ENCODE data around the gene MPP2. TPM values are rescaled to one million over a fixed set of nuclear protein-coding genes. Genes with fewer than 3 reads are reported as not detected.
A peak's percentile ranks its signal among the peaks of the same experiment; 100 is the strongest.
"Not testable (repeated sequence)": the region's sequence is repeated elsewhere in the genome, so short reads cannot be mapped to it uniquely, and the experiment has no call there.

MPP2 gene
- total RNA-seq, 2 experiments from 2014 or later = 0.56 to 0.61 TPM

DNA sequence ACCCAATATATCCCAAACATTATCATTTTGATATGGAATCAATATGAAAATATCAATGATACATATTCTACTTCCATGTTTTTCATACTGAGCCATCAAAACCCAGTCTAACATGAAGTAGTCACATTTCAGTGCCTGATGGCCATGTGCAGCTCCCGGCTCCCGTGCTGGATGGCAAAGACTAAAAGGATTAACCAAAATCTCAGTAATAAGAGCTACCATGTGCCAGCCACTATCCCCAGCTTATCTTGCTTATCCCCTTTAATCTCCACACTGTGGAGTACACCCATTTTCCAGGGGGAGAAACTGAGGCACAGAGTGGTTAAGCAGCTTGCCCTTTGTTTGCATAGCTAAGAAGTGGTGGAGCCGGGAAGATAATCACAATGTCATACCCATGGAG is 51.2 kb downstream of the MPP2 start:
- Mint-ChIP-seq H3K27ac (no peak overlapping the region), H3K36me3 (no peaks in the 10 kb centered on the region), H3K9me3 (ENCODE audit: low read depth) (no peaks in the 10 kb centered on the region), H3K27me3 (peaks cover 28% of the 10 kb centered on the region), H3K4me3 (no peak overlapping the region), H3K4me1 (no peaks in the 10 kb centered on the region)
- no peak for DNase-seq
- no peak for ATAC-seq
- CTCF ChIA-PET = interaction anchor here (2.4 kb wide), 1 partner anchor 10 kb away, joined by 8 read pairs; the partner anchor contains the start of gene CD300LG

DNA sequence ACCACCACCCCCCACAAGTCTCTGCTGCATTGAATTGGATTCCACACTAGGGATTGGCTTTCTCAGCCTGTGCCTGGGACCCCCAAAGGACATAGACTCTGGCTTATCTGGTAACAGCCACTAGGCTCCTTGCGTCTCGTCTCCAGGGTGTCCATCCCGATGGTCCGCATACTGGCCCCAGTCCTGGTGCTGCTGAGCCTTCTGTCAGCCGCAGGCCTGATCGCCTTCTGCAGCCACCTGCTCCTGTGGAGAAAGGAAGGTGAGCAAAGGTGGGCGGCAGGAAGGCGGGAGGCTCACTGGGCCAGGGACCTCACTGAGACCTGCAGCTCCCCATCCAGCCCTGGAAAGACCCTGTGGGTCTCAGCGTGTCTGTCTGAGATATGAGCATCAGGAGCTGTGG is 52.3 kb downstream of the MPP2 start:
- DNase-seq (no peak), ATAC-seq (no peak)
- Mint-ChIP-seq H3K27me3 (peaks cover 28% of the 10 kb centered on the region), H3K27ac (no peak overlapping the region), H3K4me3 (no peak overlapping the region), H3K36me3 (no peaks in the 10 kb centered on the region), H3K9me3 (ENCODE audit: low read depth) (no peaks in the 10 kb centered on the region), H3K4me1 (no peaks in the 10 kb centered on the region)
- CTCF ChIA-PET = interaction anchor here (0.8 to 2.4 kb wide), 2 partner anchors 9 to 26 kb away, joined by 4 to 8 read pairs; partner anchors contain the start of gene CD300LG

DNA sequence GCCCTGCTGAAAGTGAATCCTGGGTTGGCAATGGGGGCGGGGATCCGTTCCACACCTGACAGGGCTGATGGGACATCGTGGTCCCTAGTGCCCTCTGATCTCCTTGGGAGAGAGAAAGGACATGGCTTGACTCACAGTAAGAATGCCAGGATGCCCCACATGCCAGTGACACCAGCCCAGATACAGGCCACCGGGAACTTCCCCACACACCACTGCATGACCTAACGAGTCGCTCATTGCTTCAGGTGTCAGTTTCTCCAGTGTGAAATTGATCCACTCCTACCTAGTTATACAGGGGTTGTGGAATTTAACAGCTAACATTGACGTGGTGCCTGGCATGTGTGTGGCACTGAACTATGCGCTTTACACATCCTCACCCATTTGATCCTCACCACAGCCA is 52.8 kb downstream of the MPP2 start:
- DNase-seq (no peak), ATAC-seq (no peak)
- no peak overlapping the region for H3K27ac Mint-ChIP-seq
- H3K9me3 Mint-ChIP-seq (ENCODE audit: low read depth) = no peaks in the 10 kb centered on the region
- H3K27me3 Mint-ChIP-seq = peaks cover 30% of the 10 kb centered on the region
- CTCF ChIA-PET = interaction anchor here (0.8 kb wide), 1 partner anchor 26 kb away, joined by 4 read pairs; no protein-coding TSS in a partner anchor
- H3K4me3 Mint-ChIP-seq = no peak overlapping the region
- no peaks in the 10 kb centered on the region for H3K36me3 Mint-ChIP-seq
- no peaks in the 10 kb centered on the region for H3K4me1 Mint-ChIP-seq

DNA sequence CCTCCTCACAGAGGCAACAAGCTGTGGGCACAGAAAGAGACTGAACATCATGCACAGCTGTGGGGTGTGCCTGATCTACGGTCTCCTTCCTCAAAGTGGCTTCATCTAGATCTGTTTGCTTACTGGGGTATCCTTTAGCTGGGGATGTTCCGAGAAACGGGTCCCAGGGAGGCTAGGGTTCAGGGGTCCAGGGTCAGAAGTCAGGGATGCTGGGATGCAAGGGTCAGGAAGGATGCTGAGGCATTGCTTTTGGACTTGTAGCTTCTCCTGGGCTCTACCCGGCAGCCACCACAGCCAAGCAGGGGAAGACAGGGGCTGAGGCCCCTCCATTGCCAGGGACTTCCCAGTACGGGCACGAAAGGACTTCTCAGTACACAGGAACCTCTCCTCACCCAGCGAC is 53.8 kb downstream of the MPP2 start:
- no peaks in the 10 kb centered on the region for H3K36me3 Mint-ChIP-seq
- no peak overlapping the region for H3K4me3 Mint-ChIP-seq
- ATAC-seq (no peak), DNase-seq (no peak)
- peaks cover 25% of the 10 kb centered on the region for H3K27me3 Mint-ChIP-seq
- CTCF ChIA-PET = interaction anchor here (0.6 kb wide), 1 partner anchor 12 kb away, joined by 3 read pairs; no protein-coding TSS in a partner anchor
- no peaks in the 10 kb centered on the region for H3K9me3 Mint-ChIP-seq (ENCODE audit: low read depth)
- H3K27ac Mint-ChIP-seq = no peak overlapping the region
- no peaks in the 10 kb centered on the region for H3K4me1 Mint-ChIP-seq

DNA sequence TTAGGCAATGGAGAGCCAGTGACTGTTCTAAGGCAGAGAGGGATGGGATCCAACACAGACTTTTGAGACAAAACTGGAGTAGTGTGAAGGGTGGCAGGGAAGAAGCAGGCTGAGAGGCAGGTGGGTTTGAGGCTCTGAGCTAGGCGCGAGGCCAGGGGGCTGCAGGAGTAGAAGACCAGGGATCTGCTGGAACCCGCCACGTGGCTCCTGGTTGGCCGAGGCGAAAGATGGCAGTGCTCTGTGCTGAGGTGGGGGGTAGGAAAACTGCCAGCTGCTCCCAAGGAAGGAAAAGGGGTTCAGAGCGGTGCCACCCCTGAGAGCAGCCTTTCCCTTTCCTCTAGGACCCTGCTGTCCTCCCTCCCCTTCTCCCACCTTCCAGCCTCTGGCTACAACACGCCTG is 54.8 kb downstream of the MPP2 start:
- DNase-seq = no peak
- no peak overlapping the region for H3K4me3 Mint-ChIP-seq
- no peak for ATAC-seq
- no peaks in the 10 kb centered on the region for H3K9me3 Mint-ChIP-seq (ENCODE audit: low read depth)
- no peaks in the 10 kb centered on the region for H3K4me1 Mint-ChIP-seq
- CTCF ChIA-PET = no interaction called here
- peaks cover 25% of the 10 kb centered on the region for H3K27me3 Mint-ChIP-seq
- no peak overlapping the region for H3K27ac Mint-ChIP-seq
- H3K36me3 Mint-ChIP-seq = no peaks in the 10 kb centered on the region

DNA sequence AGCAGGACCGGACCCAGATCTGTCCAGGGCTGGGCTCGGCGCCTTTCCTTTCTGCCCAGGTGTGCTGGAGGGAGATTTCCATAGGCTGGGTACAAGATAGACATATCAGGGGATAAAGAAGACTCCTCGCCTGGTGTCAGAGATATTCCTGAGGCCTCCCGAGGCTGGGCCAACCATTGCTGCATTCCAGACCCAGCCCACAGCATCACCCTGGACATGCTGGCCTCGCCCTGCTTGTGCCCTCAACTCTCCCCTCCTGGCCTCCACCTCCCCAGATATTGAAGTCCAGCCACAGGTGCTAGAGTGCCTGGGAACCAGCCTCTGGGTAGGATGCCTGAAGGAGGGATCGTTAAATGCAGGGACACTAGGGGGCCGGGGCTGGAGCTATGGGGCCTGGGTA is 58.2 kb downstream of the MPP2 start:
- no peak for ATAC-seq
- H3K9me3 Mint-ChIP-seq (ENCODE audit: low read depth) = no peaks in the 10 kb centered on the region
- CTCF ChIA-PET = no interaction called here
- H3K27me3 Mint-ChIP-seq = peaks cover 20% of the 10 kb centered on the region
- DNase-seq = no peak
- H3K4me3 Mint-ChIP-seq = no peak overlapping the region
- no peaks in the 10 kb centered on the region for H3K4me1 Mint-ChIP-seq
- no peak overlapping the region for H3K27ac Mint-ChIP-seq
- H3K36me3 Mint-ChIP-seq = no peaks in the 10 kb centered on the region

DNA sequence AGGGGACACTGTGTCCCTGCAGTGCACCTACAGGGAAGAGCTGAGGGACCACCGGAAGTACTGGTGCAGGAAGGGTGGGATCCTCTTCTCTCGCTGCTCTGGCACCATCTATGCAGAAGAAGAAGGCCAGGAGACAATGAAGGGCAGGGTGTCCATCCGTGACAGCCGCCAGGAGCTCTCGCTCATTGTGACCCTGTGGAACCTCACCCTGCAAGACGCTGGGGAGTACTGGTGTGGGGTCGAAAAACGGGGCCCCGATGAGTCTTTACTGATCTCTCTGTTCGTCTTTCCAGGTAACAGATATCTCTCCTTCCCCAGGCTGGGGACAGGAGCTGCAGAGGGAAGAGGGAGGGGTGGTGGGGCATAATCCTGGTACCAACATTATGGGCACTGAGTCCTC is 58.7 kb downstream of the MPP2 start:
- Mint-ChIP-seq H3K4me3 (no peak overlapping the region), H3K27ac (no peak overlapping the region), H3K27me3 (peaks cover 20% of the 10 kb centered on the region), H3K36me3 (no peaks in the 10 kb centered on the region), H3K9me3 (ENCODE audit: low read depth) (no peaks in the 10 kb centered on the region), H3K4me1 (no peaks in the 10 kb centered on the region)
- ATAC-seq (no peak), DNase-seq (no peak)
- CTCF ChIA-PET = no interaction called here

DNA sequence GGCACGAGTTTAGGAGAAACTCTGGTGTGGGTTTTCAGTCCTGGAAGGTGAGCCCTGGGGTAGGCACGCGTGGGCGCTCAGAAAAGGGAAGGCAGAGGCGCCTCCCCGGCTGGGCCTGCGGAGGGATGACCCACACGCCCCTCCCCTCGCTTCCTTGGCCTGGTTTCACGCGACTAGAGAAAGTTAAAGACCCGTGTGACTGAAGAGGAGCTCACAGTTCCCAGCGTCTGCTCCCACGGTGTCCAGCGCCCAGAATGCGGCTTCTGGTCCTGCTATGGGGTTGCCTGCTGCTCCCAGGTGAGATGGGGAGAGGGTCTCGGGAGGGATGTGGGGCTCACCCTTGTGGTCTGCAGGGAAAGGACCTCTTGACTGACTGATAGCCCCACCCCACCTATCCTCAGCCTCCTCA is 60.4 kb downstream of the MPP2 start, which contains the start of gene CD300LG:
Gene CD300LG (plus strand): TSS at position 214 of the 409 bp plus-strand sequence. CDS start 41 bp downstream, at position 255.
- Mint-ChIP-seq H3K27ac (no peak within 1 kb of the TSS), H3K36me3 (no peaks in the 10 kb centered on the region), H3K9me3 (ENCODE audit: low read depth) (no peaks in the 10 kb centered on the region), H3K4me3 (no peak within 1 kb of the TSS), H3K27me3 (peaks cover 22% of the 10 kb centered on the region), H3K4me1 (no peaks in the 10 kb centered on the region)
- CTCF ChIA-PET = interaction anchor here (0.8 to 1.7 kb wide), 19 partner anchors 9 to 363 kb away, joined by 3 to 8 read pairs (median 4); partner anchors contain the start of genes DHX8 and MPP2
- ATAC-seq = no peak
- DNase-seq = no peak

DNA sequence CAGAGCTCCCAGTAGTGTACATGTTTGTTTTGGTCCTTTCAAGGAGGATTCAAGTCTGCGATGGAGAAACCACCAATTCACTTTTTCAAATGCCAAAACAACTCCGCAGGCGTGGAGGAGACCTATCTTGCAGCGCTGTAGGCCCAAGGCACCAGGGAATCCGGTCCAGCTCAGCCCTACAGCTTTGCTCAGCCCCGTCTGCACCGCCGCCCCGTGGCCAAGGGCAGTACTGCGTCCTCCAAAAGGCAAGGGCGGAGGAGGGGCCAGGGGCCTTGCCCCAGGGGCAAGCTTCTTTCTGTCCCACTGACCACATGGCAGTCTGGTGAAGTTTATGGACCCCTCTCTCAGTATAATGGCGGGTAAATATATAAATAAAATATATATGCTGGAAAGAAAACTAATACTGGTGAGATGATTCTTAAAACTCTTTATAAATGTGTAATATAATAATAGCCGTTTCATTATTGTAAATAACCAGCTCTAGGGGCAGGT is 61.1 kb downstream of the MPP2 start:
- H3K4me3 Mint-ChIP-seq = no peak overlapping the region
- H3K27me3 Mint-ChIP-seq = peaks cover 20% of the 10 kb centered on the region
- H3K36me3 Mint-ChIP-seq = no peaks in the 10 kb centered on the region
- no peaks in the 10 kb centered on the region for H3K9me3 Mint-ChIP-seq (ENCODE audit: low read depth)
- CTCF ChIA-PET = interaction anchor here (0.6 to 1.7 kb wide), 30 partner anchors 8 to 362 kb away, joined by 3 to 8 read pairs (median 4); partner anchors contain the start of genes DHX8, DUSP3 and MPP2
- ATAC-seq (peak; percentile 98), DNase-seq (peak; percentile 79)
- no peak overlapping the region for H3K27ac Mint-ChIP-seq
- no peaks in the 10 kb centered on the region for H3K4me1 Mint-ChIP-seq

DNA sequence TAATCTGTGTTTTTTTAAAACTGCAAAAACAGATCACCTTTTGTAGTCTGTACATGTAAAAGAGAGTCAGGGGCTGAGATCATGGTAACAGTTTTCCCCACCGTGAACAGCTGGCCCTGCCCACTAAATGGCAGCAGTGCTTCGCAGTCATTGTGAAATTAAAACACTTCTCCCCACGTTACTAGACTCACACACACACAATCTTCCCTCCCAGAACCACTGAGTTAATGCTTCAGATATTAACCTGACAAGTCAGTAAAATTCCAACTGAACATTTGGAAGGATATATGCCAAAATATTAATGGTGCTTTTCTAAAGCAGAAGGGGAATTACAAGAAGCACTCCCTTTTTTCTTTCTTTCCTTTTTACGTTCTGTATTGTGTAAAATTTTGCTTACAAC is 61.6 kb downstream of the MPP2 start:
- Mint-ChIP-seq H3K36me3 (no peaks in the 10 kb centered on the region), H3K4me1 (no peaks in the 10 kb centered on the region), H3K9me3 (ENCODE audit: low read depth) (no peaks in the 10 kb centered on the region), H3K27ac (no peak overlapping the region), H3K4me3 (no peak overlapping the region), H3K27me3 (peaks cover 22% of the 10 kb centered on the region)
- CTCF ChIA-PET = interaction anchor here (0.6 to 1.7 kb wide), 28 partner anchors 8 to 237 kb away, joined by 3 to 8 read pairs (median 4); partner anchors contain the start of genes DUSP3 and MPP2
- ATAC-seq (no peak), DNase-seq (no peak)

DNA sequence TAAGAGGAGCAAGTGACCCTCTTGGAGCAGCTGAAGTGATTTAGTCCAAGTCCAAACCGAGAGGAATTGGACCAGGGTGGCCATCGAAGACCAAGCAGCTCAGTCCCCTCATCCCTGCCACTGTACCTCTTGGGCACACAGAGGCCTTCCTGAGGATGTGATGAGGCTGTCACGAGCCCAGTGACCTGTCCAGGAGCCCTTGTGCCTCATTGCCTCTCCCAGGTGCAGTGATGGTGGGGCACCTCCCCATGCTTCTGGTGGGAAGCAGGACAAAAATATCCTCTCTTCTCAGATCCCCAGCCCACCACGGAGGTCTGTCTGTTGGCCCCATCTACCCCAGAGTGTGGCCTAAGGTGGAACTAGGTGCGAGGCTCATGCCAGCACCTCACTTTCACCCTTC is 63.1 kb downstream of the MPP2 start:
- H3K27ac Mint-ChIP-seq = no peak overlapping the region
- CTCF ChIA-PET = interaction anchor here (1.6 kb wide), 1 partner anchor 34 kb away, joined by 4 read pairs; no protein-coding TSS in a partner anchor
- peaks cover 29% of the 10 kb centered on the region for H3K27me3 Mint-ChIP-seq
- H3K4me1 Mint-ChIP-seq = no peaks in the 10 kb centered on the region
- no peak overlapping the region for H3K4me3 Mint-ChIP-seq
- H3K9me3 Mint-ChIP-seq (ENCODE audit: low read depth) = no peaks in the 10 kb centered on the region
- H3K36me3 Mint-ChIP-seq = no peaks in the 10 kb centered on the region
- no peak for ATAC-seq
- no peak for DNase-seq

DNA sequence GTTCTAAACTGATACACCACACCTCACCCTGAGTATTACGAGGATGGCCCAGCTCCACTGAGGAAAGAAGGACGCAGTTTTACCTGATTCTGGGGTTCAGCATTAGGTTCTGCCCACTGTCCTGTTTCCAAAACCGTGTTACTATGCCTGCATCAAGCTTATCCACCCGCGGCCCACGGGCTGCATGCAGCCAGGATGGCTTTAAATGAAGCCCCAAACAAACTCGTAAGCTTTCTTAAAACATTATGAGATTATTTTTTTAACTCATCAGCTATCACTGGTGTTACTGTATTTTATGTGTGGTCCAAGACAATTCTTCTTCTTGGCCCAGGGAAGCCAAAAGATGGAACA is 64.4 kb downstream of the MPP2 start:
- CTCF ChIA-PET = interaction anchor here (1.6 kb wide), 1 partner anchor 35 kb away, joined by 4 read pairs; no protein-coding TSS in a partner anchor
- ATAC-seq (no peak), DNase-seq (no peak)
- H3K27ac Mint-ChIP-seq = no peak overlapping the region
- H3K9me3 Mint-ChIP-seq (ENCODE audit: low read depth) = no peaks in the 10 kb centered on the region
- peaks cover 27% of the 10 kb centered on the region for H3K27me3 Mint-ChIP-seq
- no peak overlapping the region for H3K4me3 Mint-ChIP-seq
- H3K4me1 Mint-ChIP-seq = no peaks in the 10 kb centered on the region
- H3K36me3 Mint-ChIP-seq = no peaks in the 10 kb centered on the region

DNA sequence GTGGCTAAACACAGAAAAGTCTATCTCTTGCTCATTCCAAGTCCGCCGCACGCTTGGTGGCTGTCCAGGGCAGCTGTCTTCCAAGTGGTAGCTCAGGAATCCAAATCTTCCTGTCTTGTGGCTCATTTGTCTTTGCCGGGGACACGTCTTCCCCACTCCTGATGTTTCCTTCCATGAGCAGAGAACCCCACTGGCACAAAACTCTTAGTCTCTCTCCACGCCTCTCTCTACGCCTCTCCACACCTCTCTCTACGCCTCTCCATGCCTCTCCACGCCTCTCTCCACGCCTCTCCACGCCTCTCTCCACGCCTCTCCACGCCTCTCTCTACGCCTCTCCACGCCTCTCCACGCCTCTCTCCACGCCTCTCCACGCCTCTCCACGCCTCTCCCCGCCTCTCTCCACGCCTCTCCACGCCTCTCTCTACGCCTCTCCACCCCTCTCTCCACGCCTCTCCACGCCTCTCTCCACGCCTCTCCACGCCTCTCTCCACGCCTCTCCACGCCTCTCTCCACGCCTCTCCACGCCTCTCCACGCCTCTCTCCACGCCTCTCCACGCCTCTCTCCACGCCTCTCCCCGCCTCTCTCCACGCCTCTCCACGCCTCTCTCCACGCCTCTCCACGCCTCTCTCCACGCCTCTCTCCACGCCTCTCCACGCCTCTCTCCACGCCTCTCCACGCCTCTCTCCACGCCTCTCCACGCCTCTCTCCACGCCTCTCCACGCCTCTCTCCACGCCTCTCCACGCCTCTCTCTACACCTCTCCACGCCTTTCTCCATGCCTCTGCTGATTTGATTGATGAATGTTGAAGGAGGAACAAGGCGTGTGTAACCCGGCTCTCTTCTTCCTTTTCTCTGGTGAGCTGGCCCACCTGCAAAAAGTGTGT is 65.0 kb downstream of the MPP2 start:
- H3K27ac Mint-ChIP-seq; ATAC-seq; H3K4me1 Mint-ChIP-seq; DNase-seq; H3K36me3 Mint-ChIP-seq; H3K4me3 Mint-ChIP-seq; H3K9me3 Mint-ChIP-seq (ENCODE audit: low read depth): not testable (repeated sequence)
- H3K27me3 Mint-ChIP-seq = peaks cover 27% of the 10 kb centered on the region
- CTCF ChIA-PET = interaction anchor here (0.6 to 1.6 kb wide), 2 partner anchors 11 to 36 kb away, joined by 3 to 4 read pairs; no protein-coding TSS in a partner anchor

Data from activated CD8-positive, alpha-beta memory T cell treated with anti-CD3 and anti-CD28 coated beads, Interleukin-2, amount 10 ng/mL, durations not matched to agents 7 days and 5 days (primary cell).